ENCODE results near the gene KLHDC1.
"Not testable (repeated sequence)": the region's sequence is repeated elsewhere in the genome, so short reads cannot be mapped to it uniquely, and the experiment has no call there.

DNA sequence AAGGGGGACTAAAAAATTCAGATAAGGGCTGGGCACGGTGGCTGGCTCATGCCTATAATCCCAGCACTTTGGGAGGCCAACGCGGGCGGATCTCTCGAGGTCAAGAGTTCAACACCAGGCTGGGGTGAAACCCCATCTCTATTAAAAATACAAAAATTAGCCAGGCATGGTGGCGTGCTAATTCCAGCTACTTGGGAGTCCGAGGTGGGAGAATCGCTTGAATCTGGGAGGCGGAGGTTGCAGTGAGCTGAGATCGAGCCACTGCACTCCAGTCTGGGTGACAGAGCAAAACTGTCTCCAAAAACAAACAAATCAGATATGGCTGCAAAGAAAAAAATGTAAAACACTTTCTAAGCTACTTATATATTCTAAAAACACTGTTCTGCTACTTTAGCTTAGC, 78.8 kb downstream of the KLHDC1 start:
- TF ChIP-seq JUND (IDR thresholded peaks at IDR 0.05; ENCODE audit: borderline replicate concordance, low read depth, low read length); JUND (tag; IDR thresholded peaks at IDR 0.05; ENCODE audit: borderline replicate concordance, low read depth, low read length); ZNF146 (CRISPR knock-in tag; IDR thresholded peaks at IDR 0.05; ENCODE audit: unreplicated experiment); ATF2 (CRISPR knock-in tag; IDR thresholded peaks at IDR 0.05); BRD4 (IDR thresholded peaks at IDR 0.05); TBL1XR1 (IDR thresholded peaks at IDR 0.05; ENCODE audit: low read length in 2 of 2); COPS2 (conservative IDR thresholded peaks at IDR 0.05); HNRNPL (IDR thresholded peaks at IDR 0.05; ENCODE audit: low read depth, low read length); FIP1L1 (IDR thresholded peaks at IDR 0.05; ENCODE audit: low read depth, low read length, poor library complexity, severe bottlenecking); SMC3 (conservative IDR thresholded peaks at IDR 0.05; ENCODE audit: insufficient read depth, low read depth, low read length); SAFB2 (IDR thresholded peaks at IDR 0.05; ENCODE audit: borderline replicate concordance, low read depth, low read length, severe bottlenecking); TGIF2 (CRISPR knock-in tag; IDR thresholded peaks at IDR 0.05): not testable (repeated sequence)

Measured in K562 (cell line).